Ovary (tissue), 3 donors: Measurements from ENCODE around the gene LIMS2.

Experiments used
- CTCF ChIP-seq, 3 donors: fragments of 450-650 bp in 2 of 3; fragments of 200-600 bp in 1 of 3; IDR thresholded peaks; one replicate each; pipeline versions ENCODE4 v1.5.1 to v1.8.0; 2016 to 2022; ENCODE audit warnings: antibody characterized with exemption in 3 of 3, mild to moderate bottlenecking in 1 of 3
- EP300 ChIP-seq: sonication (generic); formaldehyde crosslinking; IDR thresholded peaks from one replicate; pipeline ENCODE4 v1.6.1; 2017; ENCODE audit warnings: antibody characterized with exemption
- POLR2A ChIP-seq: fragments of 450-650 bp; IDR thresholded peaks from one replicate; pipeline ENCODE4 v1.6.1; 2017; ENCODE audit warnings: antibody characterized with exemption, mild to moderate bottlenecking, moderate library complexity
- donor health status: DM: no; HTN: no; CAD: no.

DNA sequence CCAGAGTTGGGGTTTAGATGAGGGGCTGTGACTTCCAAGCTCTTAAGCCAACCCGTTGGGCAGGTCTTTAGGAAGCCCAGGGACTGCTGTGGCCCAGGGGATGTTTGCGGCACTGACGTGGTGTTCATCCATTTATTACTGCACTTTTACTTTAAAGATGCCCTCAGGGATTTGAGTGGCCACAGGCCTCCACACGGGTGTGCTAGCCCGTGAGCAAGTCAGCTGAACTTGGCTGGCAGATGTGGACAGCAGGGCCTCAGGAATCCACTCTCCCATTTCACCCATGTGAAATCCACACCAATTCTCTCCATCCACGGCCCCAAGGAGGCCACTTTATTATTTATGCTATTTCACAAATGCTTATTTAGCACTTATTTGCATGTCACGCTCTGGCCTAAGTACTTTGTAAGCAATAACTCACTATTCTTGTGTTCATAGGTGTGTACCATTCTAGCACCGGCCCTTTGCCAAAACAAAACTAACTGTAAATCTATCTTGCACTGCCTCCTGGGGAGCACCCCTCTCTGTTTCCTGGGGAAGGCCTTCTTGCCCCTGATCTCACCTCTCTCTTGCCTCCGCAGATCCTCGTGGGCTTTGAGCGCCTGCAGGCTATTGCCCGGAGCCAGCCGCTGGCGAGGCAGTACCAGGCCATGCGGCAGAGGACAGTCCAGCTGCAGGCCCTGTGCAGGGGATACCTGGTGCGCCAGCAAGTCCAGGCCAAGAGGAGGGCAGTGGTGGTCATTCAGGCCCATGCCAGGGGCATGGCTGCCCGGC, 68.5 kb downstream of the LIMS2 start:
- TF ChIP-seq CTCF (IDR thresholded peaks at IDR 0.05): no peak
- TF ChIP-seq POLR2A: no peak
- no peak for TF ChIP-seq EP300
